Left colon (tissue), 2 donors: ENCODE results near the gene G2E3. TPM values are rescaled to one million over a fixed set of nuclear protein-coding genes. Genes with fewer than 3 reads are reported as not detected.
"Not testable (repeated sequence)": the region's sequence is repeated elsewhere in the genome, so short reads cannot be mapped to it uniquely, and the experiment has no call there.

ENCODE experiments used
- ATAC-seq: fragments of 200-7000 bp; cut with Tn5 transposase; one replicate; pipeline ENCODE4 v1.9.1; 2020; ENCODE audit warnings: mild to moderate bottlenecking, moderate library complexity
- DNase-seq, 2 donors: peaks; one replicate each; pipeline ENCODE4 v3.0.0-alpha.2; 2020
- intact Hi-C, 2 donors: fragments of 100-400 bp; cut with DNase I in 1 of 2; cut with micrococcal nuclease in 1 of 2; formaldehyde crosslinking; loops; one replicate each; pipeline versions ENCODE4 v1.11.2 to v1.14.0; 2022; cut with DNase I, micrococcal nuclease
- total RNA-seq, 2 donors: library from RNA; stranded (reverse); fragmentation: NEBNext Ultra II Directional; extraction: Animal tissue kit (Norgen Biotek cat#: 25700); gene quantifications; one replicate each; pipeline ENCODE4 v1.2.1, GENCODE V29; 2021
- donor health status: DM: no; HTN: no; CAD: no.
- donor health status: DM: yes; HTN: yes; CAD: no.

Gene G2E3
- total RNA-seq, 2 donors from 2014 or later = 12.9 to 14.2 TPM

DNA sequence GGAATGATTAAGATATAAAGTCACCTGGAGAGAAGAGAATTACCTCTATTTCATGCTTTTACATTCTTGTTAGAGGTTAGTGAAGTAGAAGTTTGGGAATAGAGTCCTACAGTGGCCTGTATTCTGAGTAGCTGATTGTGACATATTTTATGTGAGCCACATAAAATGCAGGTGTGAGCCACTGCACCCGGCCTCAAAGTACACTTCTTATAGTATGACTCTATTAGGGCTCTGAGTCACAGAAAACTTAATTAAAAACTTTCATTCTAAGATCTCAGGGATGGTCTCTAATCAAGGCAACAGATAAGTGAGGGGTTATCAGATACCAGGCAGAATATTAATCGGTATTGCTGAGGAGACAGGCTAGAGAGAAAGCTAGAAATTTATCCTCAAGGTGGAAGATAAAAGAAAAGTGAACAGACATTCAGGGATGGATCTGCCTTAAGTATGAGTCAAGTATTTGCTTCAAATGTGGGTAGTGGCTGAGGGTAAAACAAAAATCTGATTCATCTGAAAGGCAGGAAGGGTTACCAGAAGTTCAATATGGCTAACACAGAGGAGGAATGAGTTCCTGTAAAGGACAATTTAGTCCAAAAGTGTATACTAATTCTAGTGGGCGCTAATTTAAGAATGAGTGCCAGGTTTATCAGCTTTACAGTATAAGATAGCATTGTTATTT, 5.5 kb upstream of the G2E3 start:
- intact Hi-C loops = no loop called here
- ATAC-seq (peak; percentile 95), DNase-seq (no peak)

DNA sequence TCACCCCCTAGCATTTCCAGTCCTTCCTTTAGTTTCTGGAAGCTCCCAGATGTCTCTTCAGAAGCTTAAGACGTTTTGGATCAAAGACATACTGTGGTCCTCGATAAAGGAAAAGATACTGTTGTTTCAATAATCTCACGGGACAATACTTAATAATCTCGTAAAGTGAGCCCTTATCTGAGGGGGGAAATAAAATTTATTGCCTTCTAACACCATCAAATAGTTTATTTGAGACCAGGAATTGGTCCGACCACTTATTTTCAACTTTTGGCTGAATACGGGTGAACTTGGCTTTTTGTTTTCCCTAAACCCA, 640 bp upstream of the G2E3 start:
- intact Hi-C loops = no loop called here
- DNase-seq = no peak
- no peak for ATAC-seq

DNA sequence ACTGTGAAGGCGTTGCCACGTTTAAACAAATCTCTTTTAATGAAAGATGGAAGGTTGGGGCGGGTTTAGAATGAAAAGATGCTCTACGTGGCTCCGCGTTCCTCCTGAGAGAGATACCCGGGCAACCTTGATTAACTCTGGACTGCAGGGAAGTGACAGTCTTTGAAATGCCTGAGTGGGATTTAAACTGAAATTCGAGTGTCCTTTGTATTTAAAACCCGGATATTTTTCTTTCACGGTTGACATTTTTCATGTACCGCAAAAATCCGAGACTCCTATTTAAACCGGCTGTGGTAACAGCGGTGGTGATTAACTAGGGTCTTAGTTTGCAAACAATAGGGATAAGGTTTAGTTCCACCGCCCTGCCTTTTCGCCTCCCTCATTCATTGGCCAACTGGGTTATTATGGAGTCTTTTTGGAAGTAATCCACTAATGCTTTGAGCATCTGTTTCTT, 707 bp downstream of the G2E3 start:
- DNase-seq = no peak
- ATAC-seq = peak; percentile 42
- intact Hi-C loops = no loop called here

DNA sequence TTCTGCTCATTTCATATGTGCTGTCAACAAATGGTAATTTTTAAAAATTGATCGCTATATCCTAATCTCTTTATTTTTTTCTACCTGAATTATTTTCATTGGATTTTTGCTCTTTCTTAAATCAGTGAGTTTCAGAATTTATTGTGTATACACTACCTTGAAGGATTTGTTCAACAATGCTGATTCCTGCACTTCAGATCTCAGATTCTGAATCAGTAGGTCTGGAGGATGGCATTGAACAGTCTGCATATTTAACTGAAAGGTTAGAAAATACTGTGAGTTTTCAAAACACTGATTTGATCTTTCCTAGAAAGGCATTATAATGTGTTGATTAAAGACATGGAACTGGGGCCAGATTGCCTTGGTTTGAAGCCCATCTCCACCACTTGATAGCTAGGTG, 1.6 kb downstream of the G2E3 start:
- DNase-seq (no peak), ATAC-seq (no peak)
- intact Hi-C loops = no loop called here

DNA sequence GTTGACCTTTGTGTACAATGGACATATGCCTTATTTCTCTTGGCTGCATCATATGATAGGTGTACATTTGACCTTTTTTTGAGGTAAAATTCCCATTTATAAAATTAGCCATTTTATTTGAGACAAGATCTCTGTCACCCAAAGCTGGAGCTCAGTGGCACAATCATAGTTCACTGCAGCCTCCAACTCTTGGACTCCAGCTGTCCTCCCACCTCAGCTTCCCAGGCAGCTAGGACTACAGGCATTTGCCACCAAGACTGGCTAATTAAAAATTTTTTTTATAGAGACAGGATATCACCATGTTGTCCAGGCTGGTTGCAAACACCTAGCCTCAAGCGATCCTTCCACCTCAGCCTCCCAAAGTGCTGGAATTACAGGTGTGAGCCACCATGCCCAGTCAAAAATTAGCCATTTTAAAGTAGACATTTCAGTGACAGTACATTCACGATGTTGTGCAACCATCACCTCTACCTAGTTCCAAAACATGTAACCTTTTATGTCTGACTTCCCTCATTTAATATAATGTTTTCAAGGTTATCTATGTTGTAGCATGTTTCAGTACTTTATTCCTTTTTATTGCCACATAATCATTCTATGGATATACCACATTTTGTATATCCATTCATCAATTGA, 5.4 kb downstream of the G2E3 start:
- intact Hi-C loops = no loop called here
- no peak for DNase-seq
- no peak for ATAC-seq

DNA sequence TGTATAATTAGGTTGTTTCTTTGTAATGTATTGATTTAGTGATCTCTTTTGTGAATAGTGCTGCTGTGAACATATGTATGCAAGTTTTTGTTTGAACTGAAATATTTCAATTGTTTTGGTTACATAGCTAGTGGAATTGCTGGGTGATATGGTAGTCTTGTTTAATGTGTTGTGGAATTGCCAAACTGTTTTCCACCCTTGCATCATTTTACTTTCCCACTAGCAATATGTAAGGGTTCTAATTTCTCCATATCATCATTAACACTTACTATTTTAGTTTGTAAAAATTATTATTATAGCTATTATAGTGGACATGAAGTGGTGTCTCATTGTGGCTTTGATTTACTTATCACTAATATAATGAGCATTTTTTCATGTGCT, 5.9 kb downstream of the G2E3 start:
- DNase-seq (no peak), ATAC-seq (no peak)
- intact Hi-C loops = no loop called here

- ATAC-seq (no peak), DNase-seq (no peak)
- intact Hi-C loops = no loop called here
These were observed 10.4 kb downstream of the G2E3 start for GRCh38 chr14:30569216-30569902.

- no peak for ATAC-seq
- no peak for DNase-seq
- intact Hi-C loops = no loop called here
These were observed 10.9 kb downstream of the G2E3 start for GRCh38 chr14:30569903-30570226.

GRCh38 chr14:30572237-30572636, 13.3 kb downstream of the G2E3 start:
- ATAC-seq = peak; percentile 34
- DNase-seq = no peak
- intact Hi-C loops = no loop called here

- no peak for DNase-seq
- intact Hi-C loops = no loop called here
- ATAC-seq = no peak
These were observed 13.8 kb downstream of the G2E3 start for GRCh38 chr14:30572771-30573170.

- DNase-seq = no peak
- ATAC-seq = no peak
These were observed 14.4 kb downstream of the G2E3 start for GRCh38 chr14:30573226-30573814.

GRCh38 chr14:30573966-30574365, 15.0 kb downstream of the G2E3 start:
- ATAC-seq (no peak), DNase-seq (no peak)
- intact Hi-C loops = no loop called here

More at GRCh38 chr14:30573226-30573814, 14.4 kb downstream of the G2E3 start:
- intact Hi-C loops = no loop called here

DNA sequence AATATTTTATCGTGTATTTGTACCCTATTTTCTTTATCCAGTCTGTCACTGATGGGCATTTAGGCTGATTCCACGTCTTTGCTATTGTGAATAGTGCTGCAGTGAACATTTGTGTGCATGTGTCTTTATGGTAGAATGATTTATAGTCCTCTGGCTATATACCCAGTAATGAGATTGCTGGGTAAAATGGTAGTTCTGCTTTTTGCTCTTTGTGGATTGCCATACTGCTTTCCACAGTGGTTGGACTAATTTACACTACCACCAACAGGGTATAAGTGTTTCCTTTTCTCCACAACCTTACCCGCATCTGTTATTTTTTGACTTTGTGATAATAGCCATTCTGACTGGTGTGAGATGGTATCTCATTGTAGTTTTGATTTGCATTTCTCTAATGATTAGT, 15.8 kb downstream of the G2E3 start:
- DNase-seq, intact Hi-C loops, ATAC-seq: not testable (repeated sequence)

DNA sequence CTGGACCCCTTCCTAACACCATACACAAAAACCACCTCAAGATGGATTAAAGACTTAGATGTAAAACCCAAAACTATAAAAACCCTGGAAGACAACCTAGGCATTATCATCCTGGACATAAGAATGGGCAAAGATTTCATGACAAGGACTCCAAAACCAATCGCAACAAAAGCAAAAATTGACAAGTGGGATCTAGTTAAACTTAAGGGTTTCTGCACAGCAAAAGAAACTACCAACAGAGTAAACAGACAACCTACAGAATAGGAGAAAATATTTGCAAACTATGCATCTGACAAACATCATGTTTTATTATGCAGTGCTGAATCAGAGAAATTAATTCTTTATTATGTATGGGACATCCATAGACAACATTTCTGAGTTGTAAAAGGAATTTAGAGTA, 17.4 kb downstream of the G2E3 start:
- not testable (repeated sequence) for ATAC-seq

GRCh38 chr14:30580616-30581282, 21.8 kb downstream of the G2E3 start:
- no peak for DNase-seq
- ATAC-seq = no peak
- intact Hi-C loops = no loop called here

More for the DNA sequence above, 17.4 kb downstream of the G2E3 start:
- intact Hi-C loops, DNase-seq: not testable (repeated sequence)

DNA sequence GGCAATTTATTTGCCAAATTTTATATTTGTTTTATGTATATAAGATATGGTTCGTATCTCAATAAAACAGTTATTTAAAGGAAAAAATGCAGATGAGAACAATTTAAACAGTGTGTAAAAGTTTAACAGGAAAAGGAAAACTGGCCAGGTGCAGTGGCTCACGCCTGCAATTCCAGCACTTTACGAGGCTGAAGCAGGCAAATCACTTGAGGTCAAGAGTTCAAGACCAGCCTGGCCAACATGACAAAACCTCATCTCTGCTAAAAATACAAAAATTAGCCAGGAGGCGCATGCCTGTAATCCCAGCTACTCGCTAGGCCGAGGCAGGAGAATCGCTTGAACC, 22.3 kb downstream of the G2E3 start:
- intact Hi-C loops = no loop called here
- ATAC-seq (peak; percentile 52), DNase-seq (peak in 1 of 2 donors; percentile 11)

DNA sequence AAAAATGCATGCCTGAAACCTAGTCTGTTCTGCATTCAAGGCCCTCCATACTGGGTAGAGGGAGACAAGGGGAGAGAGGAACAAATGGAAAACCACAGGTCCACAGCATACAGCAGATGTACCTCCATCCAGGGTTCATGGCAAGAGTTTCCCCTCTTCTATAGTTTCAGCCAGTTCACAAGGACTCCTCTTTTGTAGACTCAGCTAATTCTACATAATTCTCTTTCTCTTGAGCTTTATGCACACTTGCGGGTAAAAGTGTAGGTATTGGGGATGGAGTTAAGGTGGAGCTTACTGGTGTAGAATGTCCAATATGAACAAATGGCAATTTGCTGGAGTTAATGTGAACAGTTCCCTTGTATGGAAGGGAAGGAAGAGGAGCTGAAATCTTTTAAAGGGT, 23.4 kb downstream of the G2E3 start:
- intact Hi-C loops = no loop called here
- ATAC-seq (no peak), DNase-seq (no peak)

GRCh38 chr14:30584058-30584630, 25.2 kb downstream of the G2E3 start:
- DNase-seq (no peak), ATAC-seq (no peak)
- intact Hi-C loops = no loop called here

DNA sequence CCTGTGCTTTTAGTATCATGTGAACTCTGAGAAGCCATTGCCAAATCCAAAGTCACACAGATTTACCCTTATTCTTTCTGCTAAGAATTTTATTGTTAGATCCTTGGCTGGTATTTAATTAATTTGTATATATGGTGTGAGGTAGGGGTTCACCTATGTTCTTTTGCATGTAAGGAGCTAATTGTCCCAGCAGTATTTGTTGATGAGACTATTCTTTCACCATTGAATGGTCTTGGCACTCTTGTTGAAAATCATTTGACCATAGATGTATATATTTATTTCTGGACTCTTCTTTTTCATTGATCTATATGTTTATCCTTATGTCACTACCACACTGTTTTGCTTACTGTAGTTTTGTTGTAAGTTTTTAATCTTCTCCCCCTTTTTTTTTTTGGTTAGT, 26.2 kb downstream of the G2E3 start:
- ATAC-seq (no peak), DNase-seq (no peak)
- intact Hi-C loops = no loop called here
